ENCODE results near the gene GABRB2.

GRCh38 chr5:161513942-161514341, 32.6 kb downstream of the GABRB2 start:
- TF ChIP-seq, protein P1, sequence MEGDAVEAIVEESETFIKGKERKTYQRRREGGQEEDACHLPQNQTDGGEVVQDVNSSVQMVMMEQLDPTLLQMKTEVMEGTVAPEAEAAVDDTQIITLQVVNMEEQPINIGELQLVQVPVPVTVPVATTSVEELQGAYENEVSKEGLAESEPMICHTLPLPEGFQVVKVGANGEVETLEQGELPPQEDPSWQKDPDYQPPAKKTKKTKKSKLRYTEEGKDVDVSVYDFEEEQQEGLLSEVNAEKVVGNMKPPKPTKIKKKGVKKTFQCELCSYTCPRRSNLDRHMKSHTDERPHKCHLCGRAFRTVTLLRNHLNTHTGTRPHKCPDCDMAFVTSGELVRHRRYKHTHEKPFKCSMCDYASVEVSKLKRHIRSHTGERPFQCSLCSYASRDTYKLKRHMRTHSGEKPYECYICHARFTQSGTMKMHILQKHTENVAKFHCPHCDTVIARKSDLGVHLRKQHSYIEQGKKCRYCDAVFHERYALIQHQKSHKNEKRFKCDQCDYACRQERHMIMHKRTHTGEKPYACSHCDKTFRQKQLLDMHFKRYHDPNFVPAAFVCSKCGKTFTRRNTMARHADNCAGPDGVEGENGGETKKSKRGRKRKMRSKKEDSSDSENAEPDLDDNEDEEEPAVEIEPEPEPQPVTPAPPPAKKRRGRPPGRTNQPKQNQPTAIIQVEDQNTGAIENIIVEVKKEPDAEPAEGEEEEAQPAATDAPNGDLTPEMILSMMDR (IDR thresholded peaks at IDR 0.05) = no peak
- TF ChIP-seq TCF7L2 (IDR thresholded peaks at IDR 0.05; ENCODE audit: low read depth, low read length) = no peak

Data from Panc1 (cell line).